GM18873 (cell line): ENCODE data around the gene CCDC178.
"Not testable (repeated sequence)": the region's sequence is repeated elsewhere in the genome, so short reads cannot be mapped to it uniquely, and the experiment has no call there.

Experiments
- ATAC-seq: cut with Tn5 transposase; IDR thresholded peaks from one replicate; pipeline ENCODE4 v1.9.1; 2021; ENCODE audit warnings: mild to moderate bottlenecking, moderate library complexity, moderate number of reproducible peaks; ENCODE audit not compliant: unreplicated experiment, low FRiP score

The CCDC178 gene

DNA sequence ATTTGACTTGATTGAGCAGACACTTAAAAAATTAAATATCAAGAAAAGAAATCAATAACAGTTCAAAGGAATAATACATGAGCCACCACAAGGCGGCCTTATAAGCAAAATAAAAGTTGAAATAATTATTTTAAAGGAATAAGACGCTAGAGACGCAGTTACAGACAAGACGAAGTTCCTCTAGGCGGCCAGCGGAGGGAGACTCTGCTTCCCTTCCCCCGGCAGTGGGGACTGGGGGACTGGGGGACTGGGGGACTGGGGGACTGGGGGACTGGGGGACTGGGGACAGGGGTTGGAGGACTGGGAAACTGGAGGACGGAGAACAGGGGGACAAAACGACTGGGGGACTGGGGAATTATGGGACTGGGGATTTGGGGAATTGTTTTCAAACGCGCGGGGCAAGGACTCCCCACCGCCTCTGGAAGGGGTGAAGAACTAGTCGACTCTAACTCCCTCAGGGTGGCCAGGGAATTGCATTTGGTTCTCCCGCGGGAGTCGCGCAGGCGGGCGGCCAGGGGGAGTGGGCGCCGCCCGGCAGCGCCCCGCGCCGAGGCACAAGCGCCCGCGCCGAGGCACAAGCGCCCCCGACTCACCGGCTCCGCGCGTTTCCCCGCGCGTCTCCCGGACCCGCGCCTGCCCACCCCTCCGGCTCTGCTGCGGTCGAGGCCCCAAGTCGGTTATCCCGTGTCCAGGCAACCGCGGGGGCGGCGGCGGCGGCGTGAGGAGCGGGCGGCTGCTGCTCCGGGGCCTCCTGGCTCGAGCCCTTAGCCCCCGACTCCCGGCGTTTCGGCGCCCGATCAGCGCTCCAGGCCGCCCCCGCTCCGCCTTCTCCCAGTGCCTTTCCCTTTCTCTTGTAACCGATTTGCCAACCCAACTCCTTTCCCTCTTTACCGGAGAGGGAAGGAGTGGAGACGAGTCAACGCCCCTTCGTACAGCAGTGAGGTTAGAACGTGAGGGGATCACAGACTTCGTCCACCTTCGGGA is at the start of gene CCDC178:
CCDC178 (minus strand) TSS at position 662 of the 984 bp plus-strand sequence. CDS start 28,633 bp downstream, outside the sequence.
- no peak for ATAC-seq

DNA sequence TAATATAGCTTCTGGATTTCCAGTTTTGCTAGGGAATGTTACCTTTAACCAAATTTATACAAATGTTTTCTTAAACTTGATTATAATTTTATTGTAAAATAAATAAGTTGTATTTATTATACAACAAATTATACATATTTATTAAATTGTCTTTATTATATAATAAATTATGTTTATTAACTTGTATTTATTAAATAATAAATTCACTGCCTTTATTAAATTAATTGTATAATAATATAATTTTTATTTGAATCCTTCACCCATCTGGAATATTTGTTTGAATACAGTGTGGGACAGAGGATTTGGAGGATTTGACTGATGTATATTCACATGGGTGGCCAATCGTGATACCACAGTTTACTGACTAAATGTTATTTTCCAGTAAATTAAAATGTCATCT is 43.4 kb upstream of the CCDC178 start:
- ATAC-seq = no peak

- ATAC-seq = no peak
Measured at GRCh38 chr18:33472509-33472908, 32.0 kb upstream of the CCDC178 start.

DNA sequence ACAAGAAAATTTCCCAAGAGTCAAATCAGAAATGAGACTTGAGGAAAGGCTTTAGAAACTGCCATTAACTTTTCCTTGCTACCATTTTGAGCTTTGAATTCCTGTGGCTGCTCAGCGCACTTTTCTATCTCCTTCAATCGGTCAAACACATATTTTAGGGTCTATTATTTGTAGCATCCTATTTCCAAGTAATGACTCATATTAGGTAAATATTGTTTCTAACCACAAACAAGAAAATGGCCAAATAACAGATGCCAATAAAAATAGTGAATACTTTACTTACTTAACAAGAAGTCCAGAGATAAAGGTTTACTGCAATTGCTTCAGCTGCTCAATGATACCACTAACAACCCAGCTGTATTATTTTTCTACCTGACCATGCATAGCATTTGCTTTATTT is 29.7 kb upstream of the CCDC178 start:
- ATAC-seq = no peak

- ATAC-seq = no peak
Measured at GRCh38 chr18:33469699-33470098, 29.2 kb upstream of the CCDC178 start.

DNA sequence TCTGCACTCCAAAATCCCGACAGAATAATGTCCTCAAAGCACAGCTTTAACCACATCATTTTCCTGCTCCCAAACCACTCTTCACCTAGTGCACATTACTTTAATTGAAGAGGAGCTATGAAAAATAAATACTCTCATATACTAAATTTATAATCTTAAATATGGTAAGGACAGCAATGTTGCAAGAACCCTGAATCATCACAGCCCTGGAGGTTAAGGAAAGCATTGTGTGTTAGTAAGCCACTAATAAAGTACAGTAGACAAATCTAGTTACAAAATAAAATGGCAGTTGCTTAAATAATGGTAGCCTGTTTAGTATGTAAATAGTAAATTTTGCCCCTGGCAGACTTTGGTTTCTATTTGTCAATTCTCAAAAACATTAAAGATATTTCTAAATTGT is 27.0 kb upstream of the CCDC178 start:
- ATAC-seq = no peak

DNA sequence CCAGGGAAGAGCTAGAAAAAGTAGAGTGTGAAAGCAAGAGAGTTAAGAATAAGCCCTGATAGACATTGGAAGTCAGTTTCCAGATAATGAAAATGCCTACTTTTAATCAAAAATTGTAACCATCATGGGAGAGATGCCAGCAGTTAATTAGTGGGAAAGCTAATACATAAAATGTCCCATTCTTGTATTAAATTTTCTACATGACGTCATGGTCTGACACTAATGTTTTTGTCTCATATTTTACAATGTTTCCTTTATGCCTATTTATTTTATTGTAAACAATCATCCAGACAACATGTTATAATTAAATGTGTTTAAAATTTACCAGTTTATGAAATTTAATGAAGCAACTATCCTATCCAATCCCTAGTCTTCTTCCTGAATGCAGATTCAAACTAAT is 26.3 kb upstream of the CCDC178 start:
- no peak for ATAC-seq

DNA sequence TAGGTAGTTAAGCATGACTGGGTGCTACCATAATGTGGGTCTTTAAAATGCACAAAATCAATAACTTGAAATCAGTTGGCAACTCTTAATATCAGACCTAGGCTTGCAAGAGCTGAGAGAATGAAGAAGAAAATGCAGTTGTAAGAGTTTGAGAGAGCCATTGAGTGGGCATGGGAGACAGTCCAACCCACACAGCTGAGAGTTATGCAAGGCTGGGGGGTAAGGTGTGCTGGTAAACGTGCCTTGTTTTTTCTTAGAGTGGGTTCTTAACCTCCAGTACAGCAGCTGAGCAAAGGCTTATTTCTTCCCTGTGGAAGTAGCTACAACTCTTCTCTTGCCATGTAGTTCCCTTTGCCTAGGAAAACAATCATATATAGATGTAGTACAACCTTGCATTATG is 20.2 kb upstream of the CCDC178 start:
- no peak for ATAC-seq

- ATAC-seq = no peak
Measured at GRCh38 chr18:33459612-33460011, 19.1 kb upstream of the CCDC178 start.

DNA sequence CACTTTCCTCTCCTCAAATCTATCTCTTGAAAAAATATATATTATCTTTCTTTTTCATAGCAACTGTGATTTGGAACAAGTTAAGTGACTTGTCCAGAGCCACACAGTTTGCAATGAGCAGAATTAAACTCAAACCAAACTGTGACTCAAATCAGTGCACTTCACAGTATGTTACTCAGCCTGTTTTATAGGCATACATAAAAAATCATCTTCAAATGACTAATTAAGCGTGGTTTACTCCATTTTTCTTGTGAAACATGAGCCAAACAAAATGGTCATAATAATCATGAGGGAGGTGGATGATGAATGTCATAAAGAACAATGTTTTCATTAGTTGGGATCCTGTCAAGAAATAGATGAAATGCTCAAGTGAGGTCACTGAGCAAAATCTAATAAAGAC is 6.1 kb upstream of the CCDC178 start:
- no peak for ATAC-seq

DNA sequence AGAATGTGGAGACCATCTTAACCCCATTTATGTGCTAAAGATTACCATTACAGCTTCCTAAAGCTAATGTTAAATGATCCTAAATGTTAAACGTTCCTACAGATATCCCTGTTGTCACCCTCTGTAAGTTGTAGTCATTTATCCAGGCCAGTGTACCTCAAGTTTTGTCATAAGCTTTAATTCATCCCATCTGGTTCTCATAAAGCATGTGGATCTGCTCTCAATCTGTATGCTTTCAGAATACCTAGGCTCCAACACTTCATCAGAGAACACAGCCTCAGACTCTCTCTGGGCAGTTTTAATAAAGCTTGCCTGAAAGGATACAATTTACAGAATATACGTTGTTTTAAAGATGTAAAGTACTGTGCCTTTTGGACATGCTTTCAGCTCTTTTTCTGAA is 4.2 kb upstream of the CCDC178 start:
- no peak for ATAC-seq

DNA sequence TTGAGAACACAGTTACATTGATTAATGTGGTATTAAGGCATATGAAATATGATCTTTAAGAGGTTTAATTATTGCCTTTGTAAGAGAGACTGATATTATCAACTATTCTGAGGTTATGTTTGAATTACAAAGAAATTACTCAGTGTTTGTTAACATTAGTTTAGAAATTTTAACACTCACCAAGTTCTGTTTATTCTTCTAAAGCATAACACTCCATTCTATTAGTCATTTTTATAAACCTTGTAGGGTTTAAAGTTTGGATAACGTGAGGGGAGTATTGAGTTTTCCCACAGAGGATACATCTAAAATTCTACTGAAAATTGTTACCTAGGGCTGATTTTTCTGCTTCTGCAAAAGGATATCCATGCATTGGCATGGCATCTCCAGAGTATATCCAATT is 7.7 kb downstream of the CCDC178 start:
- ATAC-seq = no peak

DNA sequence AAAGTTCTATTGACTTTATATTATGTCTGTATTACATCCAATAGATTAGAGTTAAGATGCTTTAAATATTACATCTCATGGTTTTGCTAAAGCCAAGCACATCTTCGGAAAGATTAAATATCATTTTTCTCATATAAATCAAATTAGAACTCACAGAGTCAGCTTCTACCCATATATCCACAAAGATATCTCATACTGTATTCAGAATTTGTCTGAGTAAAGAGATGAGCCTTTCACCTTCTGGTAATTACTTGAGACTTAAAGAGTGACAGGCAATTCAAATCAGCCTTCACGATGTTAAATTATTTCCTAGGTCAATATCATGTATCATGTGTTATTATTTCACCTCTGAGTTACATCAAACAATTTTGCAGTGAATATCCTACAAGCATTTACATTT is 13.0 kb downstream of the CCDC178 start:
- ATAC-seq = no peak

GRCh38 chr18:33424266-33424946 is 16.1 kb downstream of the CCDC178 start:
- ATAC-seq = no peak

DNA sequence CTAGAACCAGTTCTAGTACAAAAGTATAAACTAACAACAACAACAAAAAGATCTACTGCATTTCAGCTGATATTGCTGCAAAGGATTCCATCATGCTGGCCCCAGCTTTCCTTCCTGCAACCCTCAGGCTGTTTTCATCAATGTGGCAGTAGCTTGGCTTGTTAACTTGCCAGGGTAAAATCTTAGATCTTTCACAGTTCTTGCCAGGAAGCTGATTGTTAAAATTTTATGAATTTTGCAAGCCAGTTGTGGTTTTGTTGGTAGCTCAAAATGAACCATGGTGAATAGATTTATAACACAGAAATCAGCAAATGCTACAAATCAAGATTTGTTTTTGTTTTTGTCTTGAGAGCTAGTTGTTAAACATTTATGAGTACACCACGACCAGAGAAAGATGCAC is 19.3 kb downstream of the CCDC178 start:
- no peak for ATAC-seq

- no peak for ATAC-seq
Measured at GRCh38 chr18:33404244-33404873, 36.2 kb downstream of the CCDC178 start.

DNA sequence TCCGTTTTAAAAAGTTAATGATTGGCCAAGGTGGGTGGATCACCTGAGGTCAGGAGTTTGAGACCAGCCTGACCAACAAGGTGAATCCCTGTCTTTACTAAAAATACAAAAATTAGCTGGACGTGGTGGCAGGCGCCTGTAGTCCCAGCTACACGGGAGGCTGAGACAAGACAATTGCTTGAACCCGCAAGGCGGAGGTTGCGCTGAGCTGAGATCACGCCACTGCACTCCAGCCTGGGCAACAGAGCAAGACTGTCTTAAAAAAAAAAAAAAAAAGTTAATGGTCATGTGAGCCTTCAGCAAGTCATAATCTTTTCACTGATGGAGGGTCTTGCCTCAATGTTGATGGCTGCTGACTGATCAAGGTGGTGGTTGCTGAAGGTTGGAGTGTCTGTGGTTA is 41.6 kb downstream of the CCDC178 start:
- not testable (repeated sequence) for ATAC-seq

GRCh38 chr18:33375829-33376228 is 64.7 kb downstream of the CCDC178 start:
- no peak for ATAC-seq

GRCh38 chr18:33372442-33372841 is 68.1 kb downstream of the CCDC178 start:
- ATAC-seq = no peak

- no peak for ATAC-seq
Measured at GRCh38 chr18:33369711-33370449, 70.6 kb downstream of the CCDC178 start.
